A549 treated with Hydrocortisone at 1 μM for 4 hours (cell line): ENCODE results near the gene SLC12A8. TPM values are rescaled to one million over a fixed set of nuclear protein-coding genes. Genes with fewer than 3 reads are reported as not detected.

Experiments used
- total RNA-seq: library from RNA; stranded (reverse); fragments of 200-300 nt; extraction: Qiagen RNA extraction; gene quantifications from 5 replicates; pipeline ENCODE4 v1.2.3, GENCODE V29; 2022

SLC12A8 gene, protein sequence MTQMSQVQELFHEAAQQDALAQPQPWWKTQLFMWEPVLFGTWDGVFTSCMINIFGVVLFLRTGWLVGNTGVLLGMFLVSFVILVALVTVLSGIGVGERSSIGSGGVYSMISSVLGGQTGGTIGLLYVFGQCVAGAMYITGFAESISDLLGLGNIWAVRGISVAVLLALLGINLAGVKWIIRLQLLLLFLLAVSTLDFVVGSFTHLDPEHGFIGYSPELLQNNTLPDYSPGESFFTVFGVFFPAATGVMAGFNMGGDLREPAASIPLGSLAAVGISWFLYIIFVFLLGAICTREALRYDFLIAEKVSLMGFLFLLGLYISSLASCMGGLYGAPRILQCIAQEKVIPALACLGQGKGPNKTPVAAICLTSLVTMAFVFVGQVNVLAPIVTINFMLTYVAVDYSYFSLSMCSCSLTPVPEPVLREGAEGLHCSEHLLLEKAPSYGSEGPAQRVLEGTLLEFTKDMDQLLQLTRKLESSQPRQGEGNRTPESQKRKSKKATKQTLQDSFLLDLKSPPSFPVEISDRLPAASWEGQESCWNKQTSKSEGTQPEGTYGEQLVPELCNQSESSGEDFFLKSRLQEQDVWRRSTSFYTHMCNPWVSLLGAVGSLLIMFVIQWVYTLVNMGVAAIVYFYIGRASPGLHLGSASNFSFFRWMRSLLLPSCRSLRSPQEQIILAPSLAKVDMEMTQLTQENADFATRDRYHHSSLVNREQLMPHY
- total RNA-seq, result 1.6 to 2.2 TPM (median 1.8 TPM) in 5 replicates

DNA sequence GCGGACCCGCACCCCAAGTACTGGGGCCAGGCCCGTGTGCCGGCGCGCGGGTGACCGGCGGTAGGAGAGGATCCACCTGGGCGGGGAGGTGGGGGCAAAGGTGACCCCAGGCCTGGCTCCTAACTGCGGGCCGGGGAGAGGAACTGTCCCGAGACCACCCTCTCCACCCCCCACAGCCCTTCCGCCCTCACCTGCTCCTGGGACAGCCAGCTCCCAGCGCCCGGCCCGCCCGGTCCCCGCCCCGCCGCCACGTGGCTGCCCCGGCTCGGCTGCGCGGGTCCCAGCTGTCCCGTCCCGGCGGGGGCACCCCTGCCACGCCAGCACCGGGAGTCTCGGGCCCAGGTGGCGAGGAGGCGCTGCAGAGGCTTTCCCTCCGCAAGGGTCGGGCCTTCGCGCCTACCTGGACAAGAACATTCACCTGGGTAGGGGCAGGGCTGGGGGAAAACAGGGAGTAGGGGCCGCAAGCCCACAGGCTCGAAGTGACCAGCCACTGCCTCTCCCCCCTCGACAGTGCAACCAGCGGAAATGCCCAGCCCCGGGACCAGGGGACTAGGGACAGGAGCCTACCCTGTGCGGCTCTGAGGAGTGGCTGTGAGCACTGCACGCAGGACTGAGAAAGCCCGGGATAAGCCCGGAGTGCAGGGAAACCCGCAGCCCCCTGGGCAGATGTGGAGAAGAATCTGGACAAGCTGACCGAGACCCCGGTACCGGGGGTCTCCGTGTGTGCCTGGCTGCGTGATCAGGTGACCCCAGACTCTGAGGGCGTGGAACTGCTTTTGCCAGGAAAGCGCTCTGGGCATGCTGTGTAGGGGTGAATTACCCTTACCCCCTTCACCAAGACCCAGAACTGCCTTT is at the start of gene SLC12A8:
TSS of gene SLC12A8 (minus strand) at position 240 of the 855 bp plus-strand sequence. CDS start 1,399 bp downstream, outside the sequence.

DNA sequence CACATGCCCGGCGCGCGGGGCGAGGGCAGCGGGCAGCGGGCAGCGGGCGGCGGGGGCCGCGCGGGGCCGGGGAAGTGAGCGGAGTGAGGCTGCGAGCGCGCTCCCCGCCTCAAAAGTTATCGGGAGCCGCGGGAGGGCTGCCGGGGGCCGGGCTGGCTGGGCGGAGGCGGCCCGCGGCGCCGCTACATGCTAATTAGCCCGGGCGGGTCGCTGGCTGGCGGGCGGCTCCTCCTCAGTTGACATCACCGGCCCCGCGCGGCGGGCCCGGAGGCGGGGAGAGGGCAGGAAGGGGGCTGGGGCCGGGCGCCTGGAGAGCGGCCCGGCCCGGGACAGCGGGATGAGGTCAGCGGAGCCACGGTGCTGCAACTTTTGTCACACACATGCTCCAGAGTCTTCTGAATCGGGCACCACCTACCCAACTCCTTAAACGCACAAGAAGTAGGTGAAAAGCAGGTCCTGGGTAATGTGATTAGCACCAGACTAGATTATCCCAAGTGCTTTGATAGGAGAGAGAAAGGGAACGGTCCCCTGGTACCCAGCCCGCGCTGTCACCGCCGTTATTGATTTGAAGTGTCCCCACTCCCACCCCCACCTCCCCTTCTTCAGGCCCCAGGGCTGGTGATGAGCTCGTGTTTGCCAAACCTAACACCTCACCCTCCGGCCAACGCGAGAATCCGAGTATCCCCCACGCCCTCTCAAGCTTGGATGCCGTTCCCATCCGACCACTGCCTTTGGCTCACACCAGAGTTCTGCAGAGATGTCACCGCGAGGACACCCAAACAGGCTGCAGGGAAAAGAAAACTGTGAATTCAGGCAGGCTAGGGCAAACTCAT is 156.4 kb downstream of the SLC12A8 start, which contains the start of gene HEG1:
TSS of gene HEG1 (minus strand) at position 85 of the 833 bp plus-strand sequence. CDS start 107 bp downstream, outside the sequence.

Other genes starting within 250 kb of the SLC12A8 start
- 6.7 to 13.8 TPM (median 10.9 TPM) in 5 replicates for gene HEG1, start 156.8 kb downstream of the SLC12A8 start, total RNA-seq
- 6.4 to 10.9 TPM (median 9.4 TPM) in 5 replicates for gene ZNF148, start 162.6 kb upstream of the SLC12A8 start, total RNA-seq